Measurements from ENCODE around the gene CDKL1.
"Not testable (repeated sequence)": the region's sequence is repeated elsewhere in the genome, so short reads cannot be mapped to it uniquely, and the experiment has no call there.

CDKL1 gene

GRCh38 chr14:50357124-50357523 lies 39.6 kb downstream of the CDKL1 start:
- DNase-seq (ENCODE audit: low spot score), result no peak

GRCh38 chr14:50356283-50356682 lies 40.4 kb downstream of the CDKL1 start:
- not testable (repeated sequence) for DNase-seq (ENCODE audit: low spot score)

GRCh38 chr14:50355692-50356091 lies 41.0 kb downstream of the CDKL1 start:
- no peak for DNase-seq (ENCODE audit: low spot score)

- no peak for DNase-seq (ENCODE audit: low spot score)
Measured at GRCh38 chr14:50354527-50354926, 42.2 kb downstream of the CDKL1 start.

- DNase-seq (ENCODE audit: low spot score), result no peak
Measured at GRCh38 chr14:50353126-50353525, 43.6 kb downstream of the CDKL1 start.

GRCh38 chr14:50352584-50352983 lies 44.1 kb downstream of the CDKL1 start:
- DNase-seq (ENCODE audit: low spot score), result no peak

GRCh38 chr14:50350975-50351374 lies 45.7 kb downstream of the CDKL1 start:
- no peak for DNase-seq (ENCODE audit: low spot score)

GRCh38 chr14:50348933-50349332 lies 47.7 kb downstream of the CDKL1 start:
- DNase-seq (ENCODE audit: low spot score), result no peak

GRCh38 chr14:50347521-50347920 lies 49.2 kb downstream of the CDKL1 start:
- DNase-seq (ENCODE audit: low spot score), result no peak

- no peak for DNase-seq (ENCODE audit: low spot score)
Measured at GRCh38 chr14:50345846-50346422, 50.7 kb downstream of the CDKL1 start.

GRCh38 chr14:50344876-50345563 lies 51.7 kb downstream of the CDKL1 start:
- no peak for DNase-seq (ENCODE audit: low spot score)

- peak; percentile 41 for DNase-seq (ENCODE audit: low spot score)
Measured at GRCh38 chr14:50344116-50344775, 52.4 kb downstream of the CDKL1 start.

- no peak for DNase-seq (ENCODE audit: low spot score)
Measured at GRCh38 chr14:50343434-50343833, 53.2 kb downstream of the CDKL1 start.

GRCh38 chr14:50342221-50343078 lies 54.2 kb downstream of the CDKL1 start:
- DNase-seq (ENCODE audit: low spot score), result peak; percentile 36

GRCh38 chr14:50340963-50341362 lies 55.7 kb downstream of the CDKL1 start:
- no peak for DNase-seq (ENCODE audit: low spot score)

- no peak for DNase-seq (ENCODE audit: low spot score)
Measured at GRCh38 chr14:50340045-50340444, 56.6 kb downstream of the CDKL1 start.

- DNase-seq (ENCODE audit: low spot score), result no peak
Measured at GRCh38 chr14:50339178-50339804, 57.4 kb downstream of the CDKL1 start.

GRCh38 chr14:50338587-50338986 lies 58.1 kb downstream of the CDKL1 start:
- no peak for DNase-seq (ENCODE audit: low spot score)

- no peak for DNase-seq (ENCODE audit: low spot score)
Measured at GRCh38 chr14:50335989-50336824, 60.5 kb downstream of the CDKL1 start.

GRCh38 chr14:50335389-50335788 lies 61.3 kb downstream of the CDKL1 start:
- DNase-seq (ENCODE audit: low spot score), result no peak

GRCh38 chr14:50334211-50334610 lies 62.5 kb downstream of the CDKL1 start:
- no peak for DNase-seq (ENCODE audit: low spot score)

All from CD4-positive, alpha-beta T cell treated with Interleukin-6 at 100 ng/mL for 8 hours (primary cell).